Fibroblast of the aortic adventitia (primary cell): ENCODE results near the gene TMEM51. TPM values are rescaled to one million over a fixed set of nuclear protein-coding genes. Genes with fewer than 3 reads are reported as not detected.

Source experiments
- DNase-seq: peaks from one replicate; pipeline ENCODE4 v3.0.0-alpha.2; 2010; ENCODE audit warnings: low read depth
- H3K4me3 ChIP-seq: 2 replicates; pipeline ENCODE4 v1.5.1; 2011; ENCODE audit warnings: low read depth, mild to moderate bottlenecking, control low read depth, low read length, moderate library complexity
- total RNA-seq: library from RNA; depleted of rRNA; stranded (reverse); fragments of >200 nt; gene quantifications from 2 replicates; pipeline ENCODE4 v1.2.3, GENCODE V29; 2012; ENCODE audit warnings: low replicate concordance
- TF ChIP-seq, protein P1 (sequence below): IDR thresholded peaks from 2 replicates; pipeline ENCODE4 v1.5.1; 2011; ENCODE audit warnings: mild to moderate bottlenecking, low read length, control low read depth, inconsistent platforms; ENCODE audit not compliant: insufficient read depth

Gene TMEM51
- total RNA-seq, 1 donor: 1.4 TPM

DNA sequence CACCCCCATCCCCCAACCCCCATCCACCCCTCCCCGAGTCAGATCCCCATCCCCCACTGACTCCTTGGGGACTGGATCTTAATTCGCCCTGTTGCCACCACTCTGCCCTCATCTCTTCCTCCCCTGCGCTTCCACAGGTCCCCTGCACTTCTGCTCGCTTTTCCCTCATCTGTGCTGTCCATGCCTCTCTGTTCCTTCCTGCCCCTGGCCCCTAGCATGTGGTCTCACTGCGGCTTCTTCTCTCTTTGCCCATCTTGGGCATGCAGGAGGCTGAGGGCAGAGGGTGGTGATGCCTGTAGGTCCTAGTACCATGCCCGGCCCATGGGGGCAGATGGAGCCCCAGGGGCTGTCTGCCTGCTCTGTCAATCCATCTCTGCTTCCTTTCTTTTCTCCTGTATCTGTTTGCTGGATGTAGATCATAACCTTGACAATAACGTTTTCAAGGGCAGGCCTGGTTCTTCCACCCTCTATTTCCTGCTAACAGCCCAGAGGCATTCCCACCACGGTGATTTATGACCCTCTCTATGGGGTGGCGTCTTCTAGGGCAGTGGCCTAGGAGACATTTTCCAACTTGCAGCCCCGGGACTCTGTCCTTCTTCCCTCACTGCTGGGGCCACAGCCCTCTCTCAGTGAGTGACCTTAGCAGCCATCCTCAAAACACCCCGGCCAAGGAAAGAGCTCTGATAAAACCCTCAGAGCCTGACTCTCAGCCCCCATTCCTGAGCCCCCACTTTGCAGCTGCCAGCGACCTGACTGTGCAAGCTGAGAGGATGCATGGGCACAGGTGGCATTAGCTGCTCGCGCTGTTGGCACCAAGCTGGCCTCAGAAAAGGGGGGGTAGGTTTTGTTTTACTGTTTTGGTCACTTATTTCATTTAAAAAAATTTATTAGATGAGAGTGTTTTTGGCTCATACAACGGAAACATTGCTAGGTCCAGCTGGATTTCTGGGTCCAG lies 33.9 kb downstream of the TMEM51 start:
- H3K4me3 ChIP-seq: no peak overlapping the region
- no peak for DNase-seq
- TF ChIP-seq, protein P1, sequence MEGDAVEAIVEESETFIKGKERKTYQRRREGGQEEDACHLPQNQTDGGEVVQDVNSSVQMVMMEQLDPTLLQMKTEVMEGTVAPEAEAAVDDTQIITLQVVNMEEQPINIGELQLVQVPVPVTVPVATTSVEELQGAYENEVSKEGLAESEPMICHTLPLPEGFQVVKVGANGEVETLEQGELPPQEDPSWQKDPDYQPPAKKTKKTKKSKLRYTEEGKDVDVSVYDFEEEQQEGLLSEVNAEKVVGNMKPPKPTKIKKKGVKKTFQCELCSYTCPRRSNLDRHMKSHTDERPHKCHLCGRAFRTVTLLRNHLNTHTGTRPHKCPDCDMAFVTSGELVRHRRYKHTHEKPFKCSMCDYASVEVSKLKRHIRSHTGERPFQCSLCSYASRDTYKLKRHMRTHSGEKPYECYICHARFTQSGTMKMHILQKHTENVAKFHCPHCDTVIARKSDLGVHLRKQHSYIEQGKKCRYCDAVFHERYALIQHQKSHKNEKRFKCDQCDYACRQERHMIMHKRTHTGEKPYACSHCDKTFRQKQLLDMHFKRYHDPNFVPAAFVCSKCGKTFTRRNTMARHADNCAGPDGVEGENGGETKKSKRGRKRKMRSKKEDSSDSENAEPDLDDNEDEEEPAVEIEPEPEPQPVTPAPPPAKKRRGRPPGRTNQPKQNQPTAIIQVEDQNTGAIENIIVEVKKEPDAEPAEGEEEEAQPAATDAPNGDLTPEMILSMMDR: no peak

GRCh38 chr1:15188130-15188524 lies 34.6 kb downstream of the TMEM51 start:
- TF ChIP-seq, protein P1: no peak
- H3K4me3 ChIP-seq: no peak overlapping the region
- no peak for DNase-seq

DNA sequence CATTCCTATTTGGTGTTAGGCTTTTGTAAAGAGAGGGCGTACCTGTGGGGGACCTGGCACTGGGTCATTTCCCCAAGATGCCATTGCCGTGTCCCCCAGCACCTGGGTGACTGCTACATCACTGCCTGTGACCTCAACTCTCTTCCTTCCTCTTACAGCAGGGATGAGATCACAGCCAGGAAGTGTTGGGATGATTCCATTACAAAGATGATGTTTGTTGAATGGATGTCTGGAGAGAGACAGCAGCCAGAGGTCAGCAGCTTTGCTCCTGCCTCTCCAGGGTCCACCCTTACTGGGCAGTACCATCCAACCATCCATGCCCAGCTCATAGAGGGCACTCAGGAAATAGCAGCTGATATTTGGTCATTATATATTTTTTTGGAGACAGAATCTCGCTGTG lies 35.1 kb downstream of the TMEM51 start:
- no peak overlapping the region for H3K4me3 ChIP-seq
- TF ChIP-seq, protein P1: no peak
- no peak for DNase-seq

GRCh38 chr1:15189692-15190370 lies 36.3 kb downstream of the TMEM51 start:
- no peak overlapping the region for H3K4me3 ChIP-seq
- no peak for DNase-seq
- TF ChIP-seq, protein P1: no peak

GRCh38 chr1:15191267-15191666 lies 37.7 kb downstream of the TMEM51 start:
- no peak overlapping the region for H3K4me3 ChIP-seq
- TF ChIP-seq, protein P1: no peak
- no peak for DNase-seq

DNA sequence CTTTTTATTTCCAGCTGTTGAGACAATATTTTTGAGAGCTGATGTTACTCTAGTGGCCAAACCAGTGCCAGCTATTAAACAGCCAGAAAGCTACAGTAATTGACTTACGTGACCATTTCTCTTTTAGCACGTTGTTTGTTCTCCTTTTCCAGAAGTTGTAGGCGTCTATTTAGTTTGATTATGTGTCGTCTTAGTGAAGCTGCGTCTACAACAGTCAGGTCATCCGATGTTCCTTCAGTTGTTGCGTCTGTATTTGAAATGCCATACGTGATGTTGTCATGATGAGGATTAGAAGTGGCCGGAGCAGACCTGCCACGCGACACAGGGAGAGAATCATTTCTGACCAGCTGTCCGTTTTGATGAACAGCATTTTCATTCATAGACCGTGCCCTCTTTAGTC lies 38.2 kb downstream of the TMEM51 start:
- TF ChIP-seq, protein P1: no peak
- DNase-seq: no peak

More for the DNA sequence above, 38.2 kb downstream of the TMEM51 start:
- H3K4me3 ChIP-seq: no peak overlapping the region
